H7 (cell line): ENCODE measurements around the gene GRK6. TPM values are rescaled to one million over a fixed set of nuclear protein-coding genes. Genes with fewer than 3 reads are reported as not detected.
"Not testable (repeated sequence)": the region's sequence is repeated elsewhere in the genome, so short reads cannot be mapped to it uniquely, and the experiment has no call there.

Experiments
- DNase-seq: peaks from one replicate; pipeline ENCODE4 v3.0.0; 2012
- H3K27me3 ChIP-seq: 2 replicates; pipeline ENCODE4 v1.6.0; 2011; ENCODE audit warnings: mild to moderate bottlenecking, low read length; ENCODE audit not compliant: control insufficient read depth, insufficient read depth
- H3K36me3 ChIP-seq: replicated peaks from 2 replicates; pipeline ENCODE4 v1.5.1; 2011; ENCODE audit warnings: low read length; ENCODE audit not compliant: control insufficient read depth, insufficient read depth
- H3K4me3 ChIP-seq: 2 replicates; pipeline ENCODE4 v1.5.1; 2011; ENCODE audit warnings: low read depth, mild to moderate bottlenecking, control low read depth, low read length, moderate library complexity; ENCODE audit not compliant: insufficient read depth
- total RNA-seq: library from RNA; depleted of rRNA; stranded (reverse); fragments of >200 nt; shearing (Covaris generic); gene quantifications from 2 replicates; pipeline ENCODE4 v1.2.3, GENCODE V29; 2014

The GRK6 gene
- total RNA-seq, 1 experiment from 2014 or later: 62.4 TPM

- Histone ChIP-seq H3K36me3 (peaks cover 4% of the 10 kb centered on the region), H3K4me3 (no peak overlapping the region), H3K27me3 (no peaks in the 10 kb centered on the region)
- no peak for DNase-seq
Measured at GRCh38 chr5:177477701-177478477, 51.4 kb downstream of the GRK6 start.

GRCh38 chr5:177478711-177479646, 52.5 kb downstream of the GRK6 start:
- no peak for DNase-seq
- H3K36me3 ChIP-seq: peaks cover 9% of the 10 kb centered on the region
- no peak overlapping the region for H3K4me3 ChIP-seq
- H3K27me3 ChIP-seq: no peaks in the 10 kb centered on the region

- H3K27me3 ChIP-seq: no peaks in the 10 kb centered on the region
- DNase-seq: no peak
- no peak overlapping the region for H3K4me3 ChIP-seq
- H3K36me3 ChIP-seq: peaks cover 15% of the 10 kb centered on the region
Measured at GRCh38 chr5:177479774-177480173, 53.3 kb downstream of the GRK6 start.

GRCh38 chr5:177482359-177482795, 55.9 kb downstream of the GRK6 start:
- H3K27me3 ChIP-seq: no peaks in the 10 kb centered on the region
- no peak for DNase-seq
- H3K4me3 ChIP-seq: no peak overlapping the region
- peaks cover 23% of the 10 kb centered on the region for H3K36me3 ChIP-seq

GRCh38 chr5:177483042-177483441, 56.6 kb downstream of the GRK6 start:
- H3K27me3 ChIP-seq: no peaks in the 10 kb centered on the region
- no peak overlapping the region for H3K4me3 ChIP-seq
- H3K36me3 ChIP-seq: peaks cover 29% of the 10 kb centered on the region
- no peak for DNase-seq

DNA sequence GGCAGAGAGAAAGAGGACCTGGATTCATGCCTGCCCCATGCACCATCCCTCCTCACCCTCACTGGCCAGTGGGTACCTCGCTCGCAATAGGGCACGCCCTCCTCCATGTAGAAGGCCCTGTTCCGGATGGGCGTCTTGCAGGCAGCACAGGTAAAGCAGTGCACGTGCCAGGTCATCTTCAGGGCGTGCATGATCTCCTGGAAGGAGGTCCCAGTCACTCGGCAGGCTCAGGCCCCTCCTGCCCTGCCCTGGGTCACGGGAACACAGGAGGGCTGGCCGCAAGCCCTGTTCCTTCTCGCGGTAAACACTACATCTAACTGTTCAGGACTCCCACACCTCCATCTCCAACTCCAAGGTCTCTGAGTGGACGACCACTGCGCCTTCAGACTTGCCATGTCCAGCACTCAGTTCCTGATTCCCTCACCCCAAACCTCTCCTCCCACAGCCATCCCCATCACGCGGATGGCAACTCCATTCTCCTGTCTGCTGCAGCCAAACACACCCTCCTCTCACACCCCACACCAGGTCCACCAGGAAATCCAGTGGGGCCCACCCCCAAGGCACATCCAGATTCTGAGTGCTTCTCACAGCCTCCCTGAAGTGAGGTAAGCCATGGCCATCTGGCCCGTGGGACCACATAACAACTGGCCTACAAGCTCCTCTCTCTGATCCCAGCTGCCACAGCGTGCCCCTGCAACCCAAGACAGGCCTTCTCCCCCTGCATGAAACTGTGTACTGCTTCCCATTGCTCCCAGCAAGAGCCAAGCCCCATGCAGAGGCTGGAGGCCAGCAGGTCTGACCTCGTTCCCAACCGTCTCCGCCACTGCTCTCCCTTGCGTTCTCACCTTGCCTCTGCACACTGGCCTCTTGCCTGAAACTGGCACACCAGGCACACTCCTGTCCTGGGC, 57.8 kb downstream of the GRK6 start:
- no peak overlapping the region for H3K4me3 ChIP-seq
- no peak for DNase-seq
- no peaks in the 10 kb centered on the region for H3K27me3 ChIP-seq
- H3K36me3 ChIP-seq: peaks cover 36% of the 10 kb centered on the region

DNA sequence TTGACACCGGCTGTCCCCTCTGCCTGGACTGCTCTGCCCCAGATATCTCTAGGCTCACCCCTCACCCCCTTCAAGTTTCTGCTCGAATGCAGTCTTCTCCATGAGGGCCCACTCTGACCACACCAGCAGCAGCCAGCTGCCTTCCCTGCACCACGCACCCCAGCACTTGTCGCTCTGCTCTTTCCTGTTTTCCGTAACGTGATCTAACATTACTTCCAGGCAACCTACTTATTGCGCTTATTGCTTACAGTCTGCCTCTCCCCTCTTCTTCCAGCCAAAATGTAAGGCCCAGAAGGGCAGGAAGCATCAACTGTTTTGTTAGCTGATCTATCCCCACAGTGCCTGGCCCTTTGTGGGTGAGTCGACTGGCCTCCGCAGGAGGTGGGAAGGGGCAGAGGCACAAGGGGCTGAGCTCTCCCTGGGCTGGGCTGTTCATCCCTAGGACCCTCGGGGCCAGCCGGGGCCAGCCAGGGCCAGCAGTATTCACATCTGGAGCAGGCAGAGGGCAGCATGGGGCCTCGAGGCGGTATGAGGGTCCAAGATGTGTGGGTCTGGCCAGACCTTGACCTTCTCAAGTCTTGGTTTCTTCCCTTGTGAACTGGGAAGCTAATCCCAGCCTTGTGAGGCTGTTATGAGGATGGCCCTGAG, 58.5 kb downstream of the GRK6 start:
- no peak for DNase-seq
- Histone ChIP-seq H3K27me3 (no peaks in the 10 kb centered on the region), H3K36me3 (peaks cover 39% of the 10 kb centered on the region)

DNA sequence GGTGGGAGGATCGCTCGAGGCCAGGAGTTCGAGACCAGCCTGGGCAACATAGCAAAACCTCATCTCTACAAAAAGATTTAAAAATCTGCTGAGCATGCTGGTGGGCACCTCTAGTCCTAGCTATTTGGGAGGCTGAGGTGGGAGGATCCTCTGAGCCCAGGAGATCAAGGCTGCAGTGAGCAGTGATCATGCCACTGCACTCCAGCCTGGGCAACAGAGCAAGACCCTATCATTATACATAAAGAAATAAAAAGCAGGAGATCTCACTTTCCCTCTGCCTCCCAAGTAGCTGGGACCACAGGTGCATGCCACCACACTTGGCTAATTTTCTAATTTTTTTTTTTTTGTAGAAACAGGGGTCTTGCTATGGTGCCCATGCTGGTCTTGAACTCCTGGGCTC, 59.3 kb downstream of the GRK6 start:
- H3K4me3 ChIP-seq, DNase-seq, H3K27me3 ChIP-seq: not testable (repeated sequence)
- H3K36me3 ChIP-seq: peaks cover 46% of the 10 kb centered on the region

More for the DNA sequence above, 58.5 kb downstream of the GRK6 start:
- no peak overlapping the region for H3K4me3 ChIP-seq

GRCh38 chr5:177486256-177486655, 59.8 kb downstream of the GRK6 start:
- Histone ChIP-seq H3K36me3 (peaks cover 49% of the 10 kb centered on the region), H3K27me3 (no peaks in the 10 kb centered on the region), H3K4me3 (no peak overlapping the region)
- DNase-seq: no peak

- Histone ChIP-seq H3K4me3 (no peak overlapping the region), H3K36me3 (peaks cover 46% of the 10 kb centered on the region), H3K27me3 (no peaks in the 10 kb centered on the region)
- no peak for DNase-seq
Measured at GRCh38 chr5:177487144-177487543, 60.7 kb downstream of the GRK6 start.

- no peak for DNase-seq
- Histone ChIP-seq H3K36me3 (peaks cover 49% of the 10 kb centered on the region), H3K4me3 (no peak overlapping the region), H3K27me3 (no peaks in the 10 kb centered on the region)
Measured at GRCh38 chr5:177487975-177488374, 61.5 kb downstream of the GRK6 start.

DNA sequence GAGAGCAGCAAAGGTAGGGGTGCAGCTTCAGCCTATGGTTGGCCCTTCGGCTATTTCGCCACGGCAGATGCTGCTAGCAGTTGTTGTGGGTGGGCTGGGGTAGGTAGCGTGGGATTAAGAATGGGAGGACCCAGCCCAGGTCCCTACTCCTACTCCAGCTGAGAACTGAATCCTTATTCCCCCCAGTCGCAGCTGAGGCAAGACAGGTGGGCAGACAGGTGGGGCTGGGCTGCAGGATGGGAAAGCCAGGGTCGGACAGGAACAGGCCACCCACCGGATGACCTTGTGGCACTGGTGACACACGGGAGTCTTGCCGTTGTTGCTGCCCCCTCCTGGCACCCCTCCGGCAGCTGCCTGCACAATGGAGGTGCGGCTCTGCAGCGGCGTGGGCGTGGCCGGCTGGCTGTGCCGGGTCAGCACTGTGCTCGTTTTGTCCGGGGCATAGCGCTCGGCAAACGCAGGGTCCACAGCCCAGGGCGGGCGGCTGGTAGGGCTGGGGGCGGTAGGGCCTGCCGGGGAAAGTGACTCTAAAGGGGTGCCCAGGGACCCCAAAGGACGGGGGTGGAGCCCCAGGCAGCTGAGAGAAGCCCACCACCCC, 62.7 kb downstream of the GRK6 start:
- no peak for DNase-seq
- Histone ChIP-seq H3K36me3 (peaks cover 48% of the 10 kb centered on the region), H3K27me3 (no peaks in the 10 kb centered on the region), H3K4me3 (no peak overlapping the region)

GRCh38 chr5:177490311-177490991, 64.0 kb downstream of the GRK6 start:
- Histone ChIP-seq H3K36me3 (peaks cover 48% of the 10 kb centered on the region), H3K27me3 (no peaks in the 10 kb centered on the region), H3K4me3 (no peak overlapping the region)
- no peak for DNase-seq
